Skeletal muscle tissue (tissue), 4 donors: ENCODE results near the gene ASCL5. TPM values are rescaled to one million over a fixed set of nuclear protein-coding genes. Genes with fewer than 3 reads are reported as not detected.
A peak's percentile ranks its signal among the peaks of the same experiment; 100 is the strongest.

Source experiments
- H3K27ac ChIP-seq: one replicate; pipeline ENCODE4 v1.7.0; 2013; ENCODE audit warnings: mild to moderate bottlenecking, low read depth, low read length, inconsistent platforms
- H3K27me3 ChIP-seq, 3 donors: one replicate each; pipeline ENCODE4 v1.7.0; 2013; ENCODE audit warnings: low read length in 3 of 3; ENCODE audit not compliant: control insufficient read depth in 3 of 3, insufficient read depth in 3 of 3
- H3K36me3 ChIP-seq, 3 donors: one replicate each; pipeline ENCODE4 v1.7.0; 2013; ENCODE audit warnings: low read length in 3 of 3; ENCODE audit not compliant: control insufficient read depth in 3 of 3, insufficient read depth in 3 of 3
- H3K4me1 ChIP-seq, 3 donors: one replicate each; pipeline ENCODE4 v1.7.0; 2013; ENCODE audit warnings: low read length in 3 of 3, mild to moderate bottlenecking in 3 of 3; ENCODE audit not compliant: control insufficient read depth in 3 of 3, insufficient read depth in 3 of 3
- H3K4me3 ChIP-seq, 3 donors: one replicate each; pipeline ENCODE4 v1.7.0; 2013; ENCODE audit warnings: low read length in 3 of 3
- H3K9ac ChIP-seq, 3 donors: one replicate each; pipeline ENCODE4 v1.7.0; 2013; ENCODE audit warnings: low read length in 3 of 3, mild to moderate bottlenecking in 3 of 3, moderate library complexity in 2 of 3, low read depth in 1 of 3
- H3K9me3 ChIP-seq, 3 donors: one replicate each; pipeline ENCODE4 v1.7.0; 2013; ENCODE audit warnings: low read length in 3 of 3; ENCODE audit not compliant: control insufficient read depth in 3 of 3
- total RNA-seq: library from RNA; depleted of rRNA; stranded (reverse); fragments of >200 nt; gene quantifications from one replicate; pipeline ENCODE4 v1.2.3, GENCODE V29; 2014
- donor health status: Osteomylitis.

The ASCL5 gene
- total RNA-seq, 1 donor from 2014 or later: not detected

- H3K27ac ChIP-seq: peak overlapping the region; percentile 97
- peaks cover 86 to 94% (median 92%) of the 10 kb centered on the region in 3 donors for H3K4me1 ChIP-seq
Measured at GRCh38 chr1:201105688-201106087, 21.3 kb downstream of the ASCL5 start.

GRCh38 chr1:201104141-201104540 is 22.8 kb downstream of the ASCL5 start:
- peak overlapping the region; percentile 97 for H3K27ac ChIP-seq
- peak overlapping the region in 1 of 3 donors; percentile 24 for H3K4me3 ChIP-seq
- peak overlapping the region in 2 of 3 donors; percentile 60 to 83 for H3K9ac ChIP-seq
- peaks cover 5 to 30% (median 16%) of the 10 kb centered on the region in 3 donors for H3K36me3 ChIP-seq
- peaks cover 82 to 96% (median 92%) of the 10 kb centered on the region in 3 donors for H3K4me1 ChIP-seq
- H3K27me3 ChIP-seq: no peaks in the 10 kb centered on the region
- no peaks in the 10 kb centered on the region for H3K9me3 ChIP-seq

More at GRCh38 chr1:201105688-201106087, 21.3 kb downstream of the ASCL5 start:
- Histone ChIP-seq H3K4me3 (peak overlapping the region in 2 of 3 donors; percentile 53 to 58), H3K9me3 (no peaks in the 10 kb centered on the region), H3K27me3 (no peaks in the 10 kb centered on the region), H3K9ac (peak overlapping the region in 2 of 3 donors; percentile 60 to 83), H3K36me3 (peaks cover 11 to 40% (median 28%) of the 10 kb centered on the region in 3 donors)

GRCh38 chr1:201103666-201104065 is 23.3 kb downstream of the ASCL5 start:
- no peaks in the 10 kb centered on the region for H3K9me3 ChIP-seq
- no peak overlapping the region for H3K4me3 ChIP-seq
- H3K27me3 ChIP-seq: no peaks in the 10 kb centered on the region
- H3K4me1 ChIP-seq: peaks cover 84 to 96% (median 94%) of the 10 kb centered on the region in 3 donors
- peak overlapping the region; percentile 97 for H3K27ac ChIP-seq
- peaks cover 5 to 29% (median 13%) of the 10 kb centered on the region in 3 donors for H3K36me3 ChIP-seq
- H3K9ac ChIP-seq: peak overlapping the region in 2 of 3 donors; percentile 60 to 92

GRCh38 chr1:201100169-201100930 is 26.6 kb downstream of the ASCL5 start:
- peak overlapping the region; percentile 80 to 92 (median 85) for H3K9ac ChIP-seq
- H3K4me1 ChIP-seq: peaks cover 83 to 96% (median 93%) of the 10 kb centered on the region in 3 donors
- H3K9me3 ChIP-seq: no peaks in the 10 kb centered on the region
- H3K27me3 ChIP-seq: no peaks in the 10 kb centered on the region
- H3K36me3 ChIP-seq: peaks cover 8 to 20% (median 11%) of the 10 kb centered on the region in 3 donors
- peak overlapping the region; percentile 25 to 68 (median 34) for H3K4me3 ChIP-seq
- H3K27ac ChIP-seq: peak overlapping the region; percentile 97

- Histone ChIP-seq H3K36me3 (peaks cover 8 to 15% (median 11%) of the 10 kb centered on the region in 3 donors), H3K9me3 (no peaks in the 10 kb centered on the region), H3K27ac (peak overlapping the region; percentile 97), H3K27me3 (no peaks in the 10 kb centered on the region), H3K4me1 (peaks cover 82 to 96% (median 92%) of the 10 kb centered on the region in 3 donors), H3K9ac (peak overlapping the region; percentile 77 to 92 (median 80)), H3K4me3 (peak overlapping the region in 2 of 3 donors; percentile 7 to 56)
Measured at GRCh38 chr1:201098992-201099677, 27.8 kb downstream of the ASCL5 start.

- H3K36me3 ChIP-seq: peaks cover 15 to 25% (median 19%) of the 10 kb centered on the region in 3 donors
- peak overlapping the region; percentile 24 to 54 (median 42) for H3K4me3 ChIP-seq
- peak overlapping the region; percentile 44 to 92 (median 80) for H3K9ac ChIP-seq
- peak overlapping the region; percentile 97 for H3K27ac ChIP-seq
- H3K9me3 ChIP-seq: no peaks in the 10 kb centered on the region
- H3K27me3 ChIP-seq: no peaks in the 10 kb centered on the region
- peaks cover 83 to 96% (median 94%) of the 10 kb centered on the region in 3 donors for H3K4me1 ChIP-seq
Measured at GRCh38 chr1:201096977-201097856, 29.8 kb downstream of the ASCL5 start.

- peak overlapping the region; percentile 97 for H3K27ac ChIP-seq
- peak overlapping the region in 2 of 3 donors; percentile 3 to 41 for H3K4me3 ChIP-seq
- peaks cover 84 to 96% (median 94%) of the 10 kb centered on the region in 3 donors for H3K4me1 ChIP-seq
- peak overlapping the region; percentile 66 to 92 (median 80) for H3K9ac ChIP-seq
- H3K9me3 ChIP-seq: no peaks in the 10 kb centered on the region
- no peaks in the 10 kb centered on the region for H3K27me3 ChIP-seq
- H3K36me3 ChIP-seq: peaks cover 20 to 29% (median 20%) of the 10 kb centered on the region in 3 donors
Measured at GRCh38 chr1:201096041-201096461, 30.9 kb downstream of the ASCL5 start.

- Histone ChIP-seq H3K9me3 (no peaks in the 10 kb centered on the region), H3K27me3 (no peaks in the 10 kb centered on the region), H3K4me1 (peaks cover 86 to 98% (median 94%) of the 10 kb centered on the region in 3 donors), H3K27ac (peak overlapping the region; percentile 97), H3K4me3 (peak overlapping the region in 2 of 3 donors; percentile 16 to 64), H3K9ac (peak overlapping the region; percentile 52 to 92 (median 67)), H3K36me3 (peaks cover 20 to 29% (median 21%) of the 10 kb centered on the region in 3 donors)
Measured at GRCh38 chr1:201095581-201095980, 31.4 kb downstream of the ASCL5 start.

GRCh38 chr1:201094832-201095231 is 32.2 kb downstream of the ASCL5 start:
- H3K27ac ChIP-seq: peak overlapping the region; percentile 97
- H3K36me3 ChIP-seq: peaks cover 20 to 36% (median 26%) of the 10 kb centered on the region in 3 donors
- peak overlapping the region; percentile 52 to 92 (median 67) for H3K9ac ChIP-seq
- H3K27me3 ChIP-seq: no peaks in the 10 kb centered on the region
- H3K9me3 ChIP-seq: no peaks in the 10 kb centered on the region
- H3K4me1 ChIP-seq: peaks cover 87 to 98% (median 95%) of the 10 kb centered on the region in 3 donors
- H3K4me3 ChIP-seq: peak overlapping the region in 2 of 3 donors; percentile 23 to 64
